ENCODE results near the gene PCDHGA9. TPM values are rescaled to one million over a fixed set of nuclear protein-coding genes. Genes with fewer than 3 reads are reported as not detected.

The PCDHGA9 gene
- 0.86 and 1.9 TPM in 2 replicates for total RNA-seq

DNA sequence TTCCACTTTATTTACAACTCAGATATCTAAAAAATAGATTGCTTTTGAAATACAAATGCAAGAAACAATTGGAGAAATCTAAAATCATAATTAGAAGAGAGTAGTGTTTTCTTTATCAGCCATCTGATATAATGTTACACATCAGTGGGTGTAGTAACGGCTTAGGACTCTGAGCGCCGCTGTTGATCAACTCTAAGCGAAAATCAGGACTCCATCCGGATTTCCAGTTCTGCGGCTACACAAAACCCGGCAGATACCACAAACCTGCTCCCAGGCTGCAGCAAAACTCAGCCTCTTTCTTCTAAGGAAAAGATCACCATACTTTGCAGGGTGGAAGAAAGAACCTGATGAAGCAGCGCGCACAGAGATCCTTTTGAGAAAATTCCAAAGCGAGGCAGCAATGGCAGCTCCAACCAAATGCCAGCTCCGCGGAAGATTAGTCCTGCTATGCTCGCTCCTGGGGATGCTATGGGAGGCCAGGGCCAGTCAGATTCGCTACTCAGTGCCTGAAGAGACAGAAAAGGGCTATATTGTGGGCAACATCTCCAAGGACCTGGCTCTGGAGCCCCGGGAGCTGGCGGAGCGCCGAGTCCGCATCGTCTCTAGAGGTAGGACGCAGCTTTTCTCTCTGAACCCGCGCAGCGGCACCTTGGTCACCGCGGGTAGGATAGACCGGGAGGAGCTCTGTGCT lies at the start of gene PCDHGA9:
PCDHGA9 (plus strand) TSS at position 226 of the 691 bp plus-strand sequence; CDS start at position 401, 175 bp downstream.

DNA sequence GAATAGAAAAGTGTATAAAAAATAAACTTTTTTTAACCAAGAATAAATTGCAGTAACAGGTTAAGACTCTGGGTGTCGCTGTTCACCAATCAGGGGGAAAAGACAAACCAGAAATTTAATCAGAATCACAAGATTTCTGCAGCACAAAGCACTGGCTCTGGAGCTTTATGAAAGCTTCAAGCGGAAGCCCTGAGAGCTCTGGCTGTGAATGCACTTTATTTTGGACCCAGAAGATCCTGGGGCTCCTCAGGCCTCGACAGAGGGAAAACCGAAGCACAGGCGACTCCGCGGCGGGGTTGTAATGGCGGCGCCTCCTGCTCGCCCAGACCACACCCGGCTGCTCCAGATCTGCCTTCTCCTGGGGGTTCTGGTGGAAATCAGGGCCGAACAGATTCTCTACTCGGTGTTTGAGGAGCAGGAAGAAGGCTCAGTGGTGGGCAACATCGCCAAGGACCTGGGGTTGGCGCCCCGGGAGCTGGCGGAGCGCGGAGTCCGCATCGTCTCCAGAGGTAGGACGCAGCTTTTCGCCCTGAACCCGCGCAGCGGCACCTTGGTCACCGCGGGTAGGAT lies 47.6 kb upstream of the PCDHGA9 start, which contains the start of gene PCDHGA4:
PCDHGA4 (plus strand) TSS at position 122 of the 570 bp plus-strand sequence; CDS start at position 209, 87 bp downstream.

GRCh38 chr5:141359790-141360426 lies 42.7 kb upstream of the PCDHGA9 start, which contains the start of gene PCDHGB2:
Gene PCDHGB2 (plus strand): TSS chr5:141359994. CDS start chr5:141360136, 142 bp downstream.

GRCh38 chr5:141363952-141364660 lies 38.5 kb upstream of the PCDHGA9 start, which contains the start of gene PCDHGA5:
Gene PCDHGA5 (plus strand): TSS chr5:141364162. CDS start chr5:141364331, 169 bp downstream.

DNA sequence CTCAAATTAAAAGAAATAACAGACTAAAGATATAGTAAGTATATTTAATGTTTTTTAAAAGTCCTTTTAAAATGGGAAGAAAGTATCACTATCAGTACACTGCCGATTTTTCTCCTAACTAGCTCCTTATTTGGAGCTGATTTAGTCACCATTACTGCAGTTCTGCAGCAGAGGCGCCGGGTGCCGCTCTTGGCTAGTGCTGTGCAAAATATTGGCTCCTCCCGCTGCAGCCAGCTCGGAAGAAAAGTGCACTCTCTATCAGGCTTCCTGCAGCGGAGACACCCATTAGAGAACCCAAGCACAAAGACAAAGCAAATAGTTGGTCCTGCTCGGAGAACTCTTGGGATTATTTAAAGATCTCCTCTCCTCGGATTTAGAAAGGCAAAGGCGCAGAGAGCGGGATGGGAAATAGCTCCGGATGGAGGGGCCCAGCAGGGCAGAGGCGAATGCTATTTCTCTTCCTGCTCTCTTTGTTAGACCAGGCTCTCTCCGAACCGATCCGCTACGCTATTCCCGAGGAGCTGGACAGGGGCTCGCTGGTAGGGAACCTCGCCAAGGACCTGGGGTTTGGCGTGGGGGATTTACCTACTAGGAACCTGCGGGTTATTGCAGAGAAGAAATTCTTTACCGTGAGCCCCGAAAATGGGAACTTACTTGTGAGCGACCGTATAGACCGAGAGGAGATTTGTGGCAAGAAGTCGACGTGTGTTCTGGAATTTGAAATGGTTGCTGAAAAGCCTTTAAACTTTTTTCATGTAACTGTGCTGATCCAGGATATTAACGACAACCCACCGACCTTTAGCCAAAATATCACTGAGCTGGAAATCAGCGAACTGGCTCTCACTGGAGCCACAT lies 32.4 kb upstream of the PCDHGA9 start, which contains the start of gene PCDHGB3:
PCDHGB3 (plus strand) TSS at position 249 of the 855 bp plus-strand sequence; CDS start at position 402, 153 bp downstream.

DNA sequence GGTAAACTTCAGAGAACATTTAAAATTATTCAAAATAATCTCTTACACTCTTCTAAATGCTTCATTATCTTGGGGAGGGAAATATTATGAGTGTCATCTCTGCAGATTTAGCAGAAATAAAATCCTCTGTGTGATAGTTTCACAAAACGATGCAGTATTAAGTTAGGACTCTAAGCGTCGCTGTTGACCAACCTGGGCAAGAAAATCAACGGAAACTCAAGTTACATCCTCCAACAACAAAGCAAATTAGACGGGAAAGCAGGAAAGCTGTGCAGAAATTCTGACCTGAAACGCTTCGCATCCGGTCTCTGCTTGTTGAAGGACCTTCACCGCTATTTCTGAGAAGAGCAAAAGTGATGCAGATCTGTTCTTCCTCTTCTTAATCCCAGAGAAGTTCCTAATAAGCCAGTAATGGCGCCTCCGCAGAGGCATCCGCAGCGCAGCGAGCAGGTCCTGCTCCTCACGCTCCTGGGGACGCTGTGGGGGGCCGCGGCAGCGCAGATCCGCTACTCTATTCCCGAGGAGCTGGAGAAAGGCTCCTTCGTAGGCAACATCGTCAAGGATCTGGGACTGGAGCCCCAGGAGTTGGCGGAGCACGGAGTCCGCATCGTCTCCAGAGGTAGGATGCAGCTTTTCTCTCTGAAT lies 28.8 kb upstream of the PCDHGA9 start, which contains the start of gene PCDHGA6:
PCDHGA6 (plus strand) TSS at position 219 of the 645 bp plus-strand sequence; CDS start at position 412, 193 bp downstream.

DNA sequence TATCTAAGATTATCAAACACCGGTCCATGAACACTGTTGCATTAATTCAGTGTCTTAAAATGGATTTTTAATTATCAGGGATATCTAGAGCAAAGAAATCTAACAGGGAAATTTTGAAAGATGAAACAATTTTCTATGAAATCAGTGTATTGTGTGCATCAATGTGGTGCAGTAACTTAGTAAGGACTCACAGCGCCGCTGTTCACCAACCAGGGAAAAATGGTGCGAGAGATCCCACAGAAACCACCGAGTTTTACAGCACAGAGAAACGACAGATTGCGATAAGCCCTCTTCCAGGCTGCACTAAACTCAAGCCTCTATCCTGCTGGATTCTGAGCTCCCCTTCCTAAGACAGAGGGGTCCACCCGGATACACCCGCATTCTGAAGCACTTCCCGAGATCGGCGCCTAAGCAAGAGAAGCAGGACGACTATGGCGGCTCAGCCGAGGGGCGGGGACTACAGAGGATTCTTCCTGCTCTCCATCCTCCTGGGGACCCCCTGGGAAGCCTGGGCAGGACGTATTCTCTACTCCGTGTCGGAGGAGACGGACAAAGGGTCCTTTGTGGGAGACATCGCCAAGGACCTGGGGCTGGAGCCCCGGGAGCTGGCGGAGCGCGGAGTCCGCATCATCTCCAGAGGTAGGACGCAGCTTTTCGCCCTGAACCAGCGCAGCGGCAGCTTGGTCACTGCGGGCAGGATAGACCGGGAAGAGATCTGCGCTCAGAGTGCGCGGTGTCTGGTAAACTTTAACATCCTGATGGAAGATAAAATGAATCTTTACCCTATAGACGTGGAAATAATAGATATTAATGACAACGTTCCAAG lies 19.9 kb upstream of the PCDHGA9 start, which contains the start of gene PCDHGA7:
PCDHGA7 (plus strand) TSS at position 274 of the 826 bp plus-strand sequence; CDS start at position 432, 158 bp downstream.

GRCh38 chr5:141387557-141388311 lies 14.8 kb upstream of the PCDHGA9 start, which contains the start of gene PCDHGB4:
Gene PCDHGB4 (plus strand): TSS chr5:141387698. CDS start chr5:141387885, 187 bp downstream.

DNA sequence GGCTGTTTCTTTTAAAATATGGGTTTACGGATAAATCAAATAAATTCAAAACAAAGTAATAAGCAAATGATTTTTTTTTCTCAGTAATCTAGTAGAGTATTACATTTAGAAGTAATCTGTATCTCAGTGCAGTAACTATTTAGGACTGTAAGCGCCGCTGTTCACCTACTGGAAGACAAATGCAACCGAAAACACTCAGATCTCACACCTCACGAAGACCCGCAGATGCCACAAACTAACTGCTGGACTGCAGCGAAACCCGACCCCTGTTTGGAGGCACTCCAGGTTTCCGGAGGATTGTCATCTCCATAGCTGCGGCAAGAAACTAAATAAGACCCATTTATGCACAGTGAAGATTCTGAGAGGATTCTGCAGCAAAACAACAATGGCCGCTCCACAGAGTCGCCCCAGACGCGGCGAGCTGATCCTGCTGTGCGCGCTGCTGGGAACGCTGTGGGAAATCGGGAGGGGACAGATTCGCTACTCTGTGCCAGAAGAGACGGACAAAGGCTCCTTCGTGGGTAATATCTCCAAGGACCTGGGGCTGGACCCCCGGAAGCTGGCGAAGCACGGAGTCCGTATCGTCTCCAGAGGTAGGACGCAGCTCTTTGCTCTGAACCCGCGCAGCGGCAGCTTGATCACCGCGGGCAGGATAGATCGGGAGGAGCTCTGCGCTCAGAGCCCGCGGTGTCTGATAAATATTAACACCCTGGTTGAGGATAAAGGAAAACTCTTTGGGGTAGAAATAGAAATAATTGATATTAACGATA lies 10.0 kb upstream of the PCDHGA9 start, which contains the start of gene PCDHGA8:
PCDHGA8 (plus strand) TSS at position 205 of the 770 bp plus-strand sequence; CDS start at position 386, 181 bp downstream.

GRCh38 chr5:141397756-141398551 lies 4.6 kb upstream of the PCDHGA9 start, which contains the start of gene PCDHGB5:
Gene PCDHGB5 (plus strand): TSS chr5:141397947. CDS start chr5:141398128, 181 bp downstream.

GRCh38 chr5:141407790-141408505 lies 5.4 kb downstream of the PCDHGA9 start, which contains the start of gene PCDHGB6:
Gene PCDHGB6 (plus strand): TSS chr5:141408021. CDS start chr5:141408203, 182 bp downstream.

GRCh38 chr5:141412854-141413539 lies 10.4 kb downstream of the PCDHGA9 start, which contains the start of gene PCDHGA10:
Gene PCDHGA10 (plus strand): TSS chr5:141412987. CDS start chr5:141413176, 189 bp downstream.

DNA sequence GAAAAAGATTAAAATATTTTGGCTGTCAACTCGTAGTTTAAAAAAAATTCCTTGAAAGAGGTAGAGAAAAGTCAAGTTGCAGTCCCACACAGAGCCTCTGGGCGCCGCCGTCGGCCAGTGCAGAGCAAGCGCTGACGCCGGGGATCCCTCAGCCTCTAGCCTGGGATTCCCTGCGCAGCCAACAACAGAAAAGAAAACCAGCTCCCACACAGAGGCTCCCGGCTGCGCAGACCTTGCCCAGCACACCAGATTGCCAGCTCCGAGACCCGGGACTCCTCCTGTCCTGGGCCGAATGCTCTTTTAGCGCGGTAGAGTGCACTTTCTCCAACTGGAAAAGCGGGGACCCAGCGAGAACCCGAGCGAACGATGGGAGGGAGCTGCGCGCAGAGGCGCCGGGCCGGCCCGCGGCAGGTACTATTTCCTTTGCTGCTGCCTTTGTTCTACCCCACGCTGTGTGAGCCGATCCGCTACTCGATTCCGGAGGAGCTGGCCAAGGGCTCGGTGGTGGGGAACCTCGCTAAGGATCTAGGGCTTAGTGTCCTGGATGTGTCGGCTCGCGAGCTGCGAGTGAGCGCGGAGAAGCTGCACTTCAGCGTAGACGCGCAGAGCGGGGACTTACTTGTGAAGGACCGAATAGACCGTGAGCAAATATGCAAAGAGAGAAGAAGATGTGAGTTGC lies 15.1 kb downstream of the PCDHGA9 start, which contains the start of gene PCDHGB7:
PCDHGB7 (plus strand) TSS at position 184 of the 679 bp plus-strand sequence; CDS start at position 367, 183 bp downstream.

DNA sequence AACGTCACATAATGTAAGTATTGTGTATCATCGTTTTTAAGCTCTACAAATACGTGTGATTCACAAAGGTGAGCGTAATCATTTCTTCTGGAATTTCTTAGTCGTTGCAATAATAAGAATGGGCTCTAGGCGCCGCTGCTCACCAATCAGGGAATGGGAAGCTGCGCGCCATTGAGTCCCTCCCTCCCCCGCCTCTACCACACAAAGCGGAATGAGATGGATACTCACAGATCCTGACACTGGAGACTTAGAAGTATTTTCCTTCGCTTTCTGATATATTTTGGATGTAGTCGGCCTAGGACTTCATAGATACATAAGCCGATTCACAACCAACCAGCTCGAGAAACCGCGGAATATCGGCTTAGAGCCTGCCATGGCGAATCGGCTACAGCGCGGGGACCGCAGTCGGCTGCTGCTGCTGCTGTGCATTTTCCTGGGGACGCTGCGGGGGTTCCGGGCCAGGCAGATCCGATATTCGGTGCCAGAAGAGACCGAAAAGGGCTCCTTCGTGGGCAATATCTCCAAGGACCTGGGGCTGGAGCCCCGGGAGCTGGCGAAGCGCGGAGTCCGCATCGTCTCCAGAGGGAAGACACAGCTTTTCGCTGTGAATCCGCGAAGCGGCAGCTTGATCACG lies 18.4 kb downstream of the PCDHGA9 start, which contains the start of gene PCDHGA11:
PCDHGA11 (plus strand) TSS at position 197 of the 634 bp plus-strand sequence; CDS start at position 374, 177 bp downstream.

Measured in myometrial cell (primary cell).